ENCODE measurements around the gene PTPN5. TPM values are rescaled to one million over a fixed set of nuclear protein-coding genes. Genes with fewer than 3 reads are reported as not detected.

PTPN5 gene
- total and polyA plus RNA-seq, 4 donors, result not detected

- 83% methylated on average over 10 of the region's 10 CpGs for WGBS
- TF ChIP-seq NR2F2 (IDR thresholded peaks at IDR 0.05) (no peak), JUND (IDR thresholded peaks at IDR 0.05) (no peak), RXRA (IDR thresholded peaks at IDR 0.05) (no peak), RAD21 (IDR thresholded peaks at IDR 0.05) (no peak), FOXA1 (IDR thresholded peaks at IDR 0.05) (no peak), EGR1 (IDR thresholded peaks at IDR 0.05; ENCODE audit: low read depth in 2 of 2) (no peak), MAX (IDR thresholded peaks at IDR 0.05) (no peak), SP1 (IDR thresholded peaks at IDR 0.05) (no peak)
- TF ChIP-seq, protein P1, sequence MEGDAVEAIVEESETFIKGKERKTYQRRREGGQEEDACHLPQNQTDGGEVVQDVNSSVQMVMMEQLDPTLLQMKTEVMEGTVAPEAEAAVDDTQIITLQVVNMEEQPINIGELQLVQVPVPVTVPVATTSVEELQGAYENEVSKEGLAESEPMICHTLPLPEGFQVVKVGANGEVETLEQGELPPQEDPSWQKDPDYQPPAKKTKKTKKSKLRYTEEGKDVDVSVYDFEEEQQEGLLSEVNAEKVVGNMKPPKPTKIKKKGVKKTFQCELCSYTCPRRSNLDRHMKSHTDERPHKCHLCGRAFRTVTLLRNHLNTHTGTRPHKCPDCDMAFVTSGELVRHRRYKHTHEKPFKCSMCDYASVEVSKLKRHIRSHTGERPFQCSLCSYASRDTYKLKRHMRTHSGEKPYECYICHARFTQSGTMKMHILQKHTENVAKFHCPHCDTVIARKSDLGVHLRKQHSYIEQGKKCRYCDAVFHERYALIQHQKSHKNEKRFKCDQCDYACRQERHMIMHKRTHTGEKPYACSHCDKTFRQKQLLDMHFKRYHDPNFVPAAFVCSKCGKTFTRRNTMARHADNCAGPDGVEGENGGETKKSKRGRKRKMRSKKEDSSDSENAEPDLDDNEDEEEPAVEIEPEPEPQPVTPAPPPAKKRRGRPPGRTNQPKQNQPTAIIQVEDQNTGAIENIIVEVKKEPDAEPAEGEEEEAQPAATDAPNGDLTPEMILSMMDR (IDR thresholded peaks at IDR 0.05; ENCODE audit: low read depth, low read length, missing input control), result no peak
- no peaks in the 10 kb centered on the region for H3K27me3 ChIP-seq (ENCODE audit: control insufficient read depth in 4 of 4, insufficient read depth in 4 of 4, low read length in 3 of 4)
- H3K36me3 ChIP-seq (ENCODE audit: control insufficient read depth in 4 of 4, insufficient read depth in 3 of 4, low read depth in 1 of 4, low read length in 3 of 4), result no peaks in the 10 kb centered on the region
- no peak overlapping the region for H3K9ac ChIP-seq (ENCODE audit: low read depth in 1 of 2, low read length in 2 of 2)
- no peak for DNase-seq (ENCODE audit: low spot score)
- H3K27ac ChIP-seq (ENCODE audit: low read depth in 1 of 2, low read length in 2 of 2), result no peak overlapping the region
- no peak overlapping the region for H3K4me3 ChIP-seq (ENCODE audit: low read depth in 1 of 3, low read length in 3 of 3)
- H3K9me3 ChIP-seq (ENCODE audit: control insufficient read depth in 4 of 4, low read length in 3 of 4), result no peaks in the 10 kb centered on the region
- H3K4me1 ChIP-seq (ENCODE audit: control insufficient read depth in 4 of 4, insufficient read depth in 4 of 4, low read length in 3 of 4), result no peaks in the 10 kb centered on the region
These were observed 77.2 kb downstream of the PTPN5 start for GRCh38 chr11:18714443-18714780.

DNA sequence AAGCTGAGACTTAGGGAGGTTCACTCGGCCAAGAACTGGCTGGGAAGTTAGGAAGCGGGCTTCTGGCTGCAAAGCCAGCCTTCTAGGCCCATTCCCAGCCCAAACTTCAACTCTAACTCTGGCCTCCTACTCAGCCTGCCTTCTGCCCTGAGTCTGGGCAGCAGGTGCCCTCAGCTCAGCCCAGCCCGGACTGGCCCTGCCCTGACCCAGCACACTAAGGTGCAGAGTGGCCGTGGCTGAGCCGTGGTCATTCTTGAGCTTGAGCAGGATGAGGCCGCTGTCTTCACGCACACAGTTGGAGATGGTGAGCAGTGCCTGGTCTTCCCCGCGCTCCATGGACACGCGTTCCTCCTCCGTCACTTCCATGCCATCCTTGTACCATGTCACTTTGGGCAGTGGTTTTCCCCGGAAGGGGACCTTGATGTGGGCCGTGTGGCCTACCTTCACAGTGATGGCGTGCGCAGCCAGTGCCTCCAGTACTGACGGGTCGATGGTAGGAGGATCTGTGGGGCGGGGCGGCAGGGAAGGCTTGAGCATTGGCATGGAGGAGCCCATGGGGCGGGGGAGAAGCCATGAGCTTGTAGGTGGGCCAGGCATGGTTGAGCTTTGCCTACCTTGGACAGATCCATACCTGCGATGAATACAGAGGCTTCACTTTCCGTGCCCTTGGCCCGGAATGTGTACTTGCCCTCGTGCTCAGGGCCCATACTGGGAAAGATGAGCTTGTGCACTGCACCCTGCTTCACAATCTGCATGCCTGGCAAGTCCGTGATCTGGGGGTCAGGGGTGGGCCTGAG is 77.8 kb downstream of the PTPN5 start:
- H3K27ac ChIP-seq (ENCODE audit: low read depth in 1 of 2, low read length in 2 of 2), result no peak overlapping the region
- H3K27me3 ChIP-seq (ENCODE audit: control insufficient read depth in 4 of 4, insufficient read depth in 4 of 4, low read length in 3 of 4), result no peaks in the 10 kb centered on the region
- WGBS, result 91% methylated on average over 26 of the region's 26 CpGs
- no peak overlapping the region for H3K4me3 ChIP-seq (ENCODE audit: low read depth in 1 of 3, low read length in 3 of 3)
- TF ChIP-seq FOXA2 (IDR thresholded peaks at IDR 0.05) (no peak), RXRA (IDR thresholded peaks at IDR 0.05) (no peak), YY1 (IDR thresholded peaks at IDR 0.05) (no peak)
- TF ChIP-seq, protein P2, sequence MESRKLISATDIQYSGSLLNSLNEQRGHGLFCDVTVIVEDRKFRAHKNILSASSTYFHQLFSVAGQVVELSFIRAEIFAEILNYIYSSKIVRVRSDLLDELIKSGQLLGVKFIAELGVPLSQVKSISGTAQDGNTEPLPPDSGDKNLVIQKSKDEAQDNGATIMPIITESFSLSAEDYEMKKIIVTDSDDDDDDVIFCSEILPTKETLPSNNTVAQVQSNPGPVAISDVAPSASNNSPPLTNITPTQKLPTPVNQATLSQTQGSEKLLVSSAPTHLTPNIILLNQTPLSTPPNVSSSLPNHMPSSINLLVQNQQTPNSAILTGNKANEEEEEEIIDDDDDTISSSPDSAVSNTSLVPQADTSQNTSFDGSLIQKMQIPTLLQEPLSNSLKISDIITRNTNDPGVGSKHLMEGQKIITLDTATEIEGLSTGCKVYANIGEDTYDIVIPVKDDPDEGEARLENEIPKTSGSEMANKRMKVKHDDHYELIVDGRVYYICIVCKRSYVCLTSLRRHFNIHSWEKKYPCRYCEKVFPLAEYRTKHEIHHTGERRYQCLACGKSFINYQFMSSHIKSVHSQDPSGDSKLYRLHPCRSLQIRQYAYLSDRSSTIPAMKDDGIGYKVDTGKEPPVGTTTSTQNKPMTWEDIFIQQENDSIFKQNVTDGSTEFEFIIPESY (IDR thresholded peaks at IDR 0.05), result no peak
- H3K36me3 ChIP-seq (ENCODE audit: control insufficient read depth in 4 of 4, insufficient read depth in 3 of 4, low read depth in 1 of 4, low read length in 3 of 4), result no peaks in the 10 kb centered on the region
- no peak for DNase-seq (ENCODE audit: low spot score)
- no peaks in the 10 kb centered on the region for H3K9me3 ChIP-seq (ENCODE audit: control insufficient read depth in 4 of 4, low read length in 3 of 4)
- H3K4me1 ChIP-seq (ENCODE audit: control insufficient read depth in 4 of 4, insufficient read depth in 4 of 4, low read length in 3 of 4), result no peaks in the 10 kb centered on the region
- no peak overlapping the region for H3K9ac ChIP-seq (ENCODE audit: low read depth in 1 of 2, low read length in 2 of 2)

DNA sequence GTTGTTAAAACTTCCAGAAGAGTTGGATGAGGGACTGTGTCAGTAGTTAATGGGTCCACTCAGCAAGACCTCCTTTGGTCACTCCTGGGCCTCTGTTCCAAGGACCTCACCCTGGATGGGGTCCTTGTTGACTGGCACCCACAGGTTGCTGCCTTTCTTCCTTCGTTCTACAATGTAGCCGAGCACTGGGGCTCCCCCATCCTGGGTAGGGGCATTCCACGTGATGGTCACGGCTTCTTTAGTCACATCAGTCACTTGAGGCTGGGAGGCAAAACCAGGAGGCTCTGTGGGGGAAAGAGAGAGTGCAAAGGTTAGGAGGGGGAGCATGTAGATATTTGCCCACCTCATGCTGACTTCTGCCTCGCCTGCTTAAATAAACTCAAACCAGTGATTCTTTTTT is 81.1 kb downstream of the PTPN5 start:
- WGBS, result 83% methylated on average over 5 of the region's 5 CpGs
- Histone ChIP-seq H3K4me1 (ENCODE audit: control insufficient read depth in 4 of 4, insufficient read depth in 4 of 4, low read length in 3 of 4) (peaks cover 0 to 11% (median 5%) of the 10 kb centered on the region in 4 donors), H3K27ac (ENCODE audit: low read depth in 1 of 2, low read length in 2 of 2) (no peak overlapping the region), H3K9me3 (ENCODE audit: control insufficient read depth in 4 of 4, low read length in 3 of 4) (no peaks in the 10 kb centered on the region), H3K36me3 (ENCODE audit: control insufficient read depth in 4 of 4, insufficient read depth in 3 of 4, low read depth in 1 of 4, low read length in 3 of 4) (no peaks in the 10 kb centered on the region), H3K9ac (ENCODE audit: low read depth in 1 of 2, low read length in 2 of 2) (no peak overlapping the region), H3K4me3 (ENCODE audit: low read depth in 1 of 3, low read length in 3 of 3) (no peak overlapping the region), H3K27me3 (ENCODE audit: control insufficient read depth in 4 of 4, insufficient read depth in 4 of 4, low read length in 3 of 4) (no peaks in the 10 kb centered on the region)
- no peak for DNase-seq (ENCODE audit: low spot score)
- TF ChIP-seq SP1 (IDR thresholded peaks at IDR 0.05), result no peak
- no peak for TF ChIP-seq REST (IDR thresholded peaks at IDR 0.05)
- no peak for TF ChIP-seq YY1 (IDR thresholded peaks at IDR 0.05)
- TF ChIP-seq, protein P1 (IDR thresholded peaks at IDR 0.05; ENCODE audit: low read depth, low read length, missing input control), result no peak
